ENCODE data around the gene PMEPA1.

Gene PMEPA1

GRCh38 chr20:57688295-57688694, 21.5 kb downstream of the PMEPA1 start:
- no peaks in the 10 kb centered on the region for H3K9me3 ChIP-seq (replicated peaks in 1 of 2; ENCODE audit: control insufficient read depth in 2 of 2, insufficient read depth in 1 of 2, low read depth in 1 of 2, low read length in 2 of 2)
- no peak overlapping the region for H3K18ac ChIP-seq (ENCODE audit: low read length)
- no peak overlapping the region for H3K4ac ChIP-seq (ENCODE audit: low read length)
- DNase-seq (ENCODE audit: low spot score), result no peak
- H3K36me3 ChIP-seq (replicated peaks in 1 of 2; ENCODE audit: control insufficient read depth in 2 of 2, insufficient read depth in 2 of 2, low read length in 2 of 2), result no peaks in the 10 kb centered on the region
- no peak overlapping the region for H2AFZ ChIP-seq (ENCODE audit: low read length)
- H3K4me3 ChIP-seq (ENCODE audit: low read length in 2 of 2), result no peak overlapping the region
- H2BK12ac ChIP-seq (ENCODE audit: low read length), result no peak overlapping the region
- H2BK5ac ChIP-seq (ENCODE audit: low read length), result no peak overlapping the region
- no peak overlapping the region for H4K8ac ChIP-seq (ENCODE audit: low read depth, low read length)
- H3K27me3 ChIP-seq (ENCODE audit: control insufficient read depth in 3 of 3, insufficient read depth in 3 of 3, low read depth in 1 of 3, low read length in 3 of 3), result peaks cover 0 to 11% (median 0%) of the 10 kb centered on the region in 3 experiments
- WGBS, 2 donors (ENCODE audit: extremely low coverage in 2 of 2, insufficient read length in 2 of 2, insufficient replicate concordance in 1 of 2), result no CpG with 5 or more reads among the region's 5 CpGs
- no peaks in the 10 kb centered on the region for H3K79me1 ChIP-seq (ENCODE audit: low read depth, low read length)
- H3K9ac ChIP-seq (ENCODE audit: low read depth, low read length, poor library complexity), result no peak overlapping the region
- H2BK15ac ChIP-seq (ENCODE audit: low read length), result no peak overlapping the region
- H3K27ac ChIP-seq (replicated peaks; ENCODE audit: low read length), result no peak overlapping the region
- peaks cover 19 to 25% of the 10 kb centered on the region in 2 donors for H3K4me1 ChIP-seq (ENCODE audit: control insufficient read depth in 2 of 2, insufficient read depth in 1 of 2, low read depth in 1 of 2, low read length in 2 of 2)
- H3K23ac ChIP-seq (ENCODE audit: low read depth, low read length, poor library complexity), result no peak overlapping the region
- no peak overlapping the region for H3K14ac ChIP-seq (ENCODE audit: low read length)
- no peak overlapping the region for H4K91ac ChIP-seq (ENCODE audit: low read depth, low read length, poor library complexity)
- H2AK5ac ChIP-seq (ENCODE audit: low read depth, low read length), result no peak overlapping the region
- H2BK120ac ChIP-seq (ENCODE audit: low read depth, low read length), result no peak overlapping the region
- no peak overlapping the region for H3K4me2 ChIP-seq (ENCODE audit: insufficient read depth, low read length, poor library complexity, severe bottlenecking)

GRCh38 chr20:57686931-57687652, 22.7 kb downstream of the PMEPA1 start:
- Histone ChIP-seq H3K4ac (ENCODE audit: low read length) (no peak overlapping the region), H2BK120ac (ENCODE audit: low read depth, low read length) (no peak overlapping the region), H2BK5ac (ENCODE audit: low read length) (no peak overlapping the region), H2AK5ac (ENCODE audit: low read depth, low read length) (peak overlapping the region; percentile 22), H3K27me3 (ENCODE audit: control insufficient read depth in 3 of 3, insufficient read depth in 3 of 3, low read depth in 1 of 3, low read length in 3 of 3) (peaks cover 0 to 11% (median 2%) of the 10 kb centered on the region in 3 experiments), H3K36me3 (replicated peaks in 1 of 2; ENCODE audit: control insufficient read depth in 2 of 2, insufficient read depth in 2 of 2, low read length in 2 of 2) (no peaks in the 10 kb centered on the region), H2BK12ac (ENCODE audit: low read length) (no peak overlapping the region), H2BK15ac (ENCODE audit: low read length) (no peak overlapping the region), H3K14ac (ENCODE audit: low read length) (no peak overlapping the region), H3K4me1 (ENCODE audit: control insufficient read depth in 2 of 2, insufficient read depth in 1 of 2, low read depth in 1 of 2, low read length in 2 of 2) (peaks cover 19 to 28% of the 10 kb centered on the region in 2 donors), H3K9ac (ENCODE audit: low read depth, low read length, poor library complexity) (no peak overlapping the region), H3K18ac (ENCODE audit: low read length) (no peak overlapping the region), H3K9me3 (replicated peaks in 1 of 2; ENCODE audit: control insufficient read depth in 2 of 2, insufficient read depth in 1 of 2, low read depth in 1 of 2, low read length in 2 of 2) (no peaks in the 10 kb centered on the region), H2AFZ (ENCODE audit: low read length) (no peak overlapping the region), H3K23ac (ENCODE audit: low read depth, low read length, poor library complexity) (no peak overlapping the region), H3K4me3 (ENCODE audit: low read length in 2 of 2) (no peak overlapping the region), H3K4me2 (ENCODE audit: insufficient read depth, low read length, poor library complexity, severe bottlenecking) (no peak overlapping the region), H3K79me1 (ENCODE audit: low read depth, low read length) (no peaks in the 10 kb centered on the region), H4K8ac (ENCODE audit: low read depth, low read length) (no peak overlapping the region), H3K27ac (replicated peaks; ENCODE audit: low read length) (no peak overlapping the region), H4K91ac (ENCODE audit: low read depth, low read length, poor library complexity) (no peak overlapping the region)
- no CpG with 5 or more reads among the region's 12 CpGs for WGBS, 2 donors (ENCODE audit: extremely low coverage in 2 of 2, insufficient read length in 2 of 2, insufficient replicate concordance in 1 of 2)
- DNase-seq (ENCODE audit: low spot score), result no peak

GRCh38 chr20:57685146-57685758, 24.6 kb downstream of the PMEPA1 start:
- Histone ChIP-seq H4K91ac (ENCODE audit: low read depth, low read length, poor library complexity) (no peak overlapping the region), H3K27ac (replicated peaks; ENCODE audit: low read length) (no peak overlapping the region), H2BK5ac (ENCODE audit: low read length) (no peak overlapping the region), H2BK15ac (ENCODE audit: low read length) (no peak overlapping the region), H3K79me1 (ENCODE audit: low read depth, low read length) (no peaks in the 10 kb centered on the region), H2AK5ac (ENCODE audit: low read depth, low read length) (no peak overlapping the region), H2AFZ (ENCODE audit: low read length) (peak overlapping the region; percentile 62), H3K9me3 (replicated peaks in 1 of 2; ENCODE audit: control insufficient read depth in 2 of 2, insufficient read depth in 1 of 2, low read depth in 1 of 2, low read length in 2 of 2) (no peaks in the 10 kb centered on the region), H3K27me3 (ENCODE audit: control insufficient read depth in 3 of 3, insufficient read depth in 3 of 3, low read depth in 1 of 3, low read length in 3 of 3) (peaks cover 0 to 11% (median 2%) of the 10 kb centered on the region in 3 experiments), H3K4me1 (ENCODE audit: control insufficient read depth in 2 of 2, insufficient read depth in 1 of 2, low read depth in 1 of 2, low read length in 2 of 2) (peaks cover 19 to 28% of the 10 kb centered on the region in 2 donors), H2BK120ac (ENCODE audit: low read depth, low read length) (no peak overlapping the region), H3K9ac (ENCODE audit: low read depth, low read length, poor library complexity) (no peak overlapping the region), H3K23ac (ENCODE audit: low read depth, low read length, poor library complexity) (no peak overlapping the region), H3K4me2 (ENCODE audit: insufficient read depth, low read length, poor library complexity, severe bottlenecking) (no peak overlapping the region), H4K8ac (ENCODE audit: low read depth, low read length) (no peak overlapping the region), H3K4me3 (ENCODE audit: low read length in 2 of 2) (peak overlapping the region in 1 of 2 donors; percentile 11), H3K36me3 (replicated peaks in 1 of 2; ENCODE audit: control insufficient read depth in 2 of 2, insufficient read depth in 2 of 2, low read length in 2 of 2) (no peaks in the 10 kb centered on the region), H3K4ac (ENCODE audit: low read length) (no peak overlapping the region), H3K14ac (ENCODE audit: low read length) (no peak overlapping the region), H3K18ac (ENCODE audit: low read length) (no peak overlapping the region), H2BK12ac (ENCODE audit: low read length) (no peak overlapping the region)
- no peak for DNase-seq (ENCODE audit: low spot score)
- no CpG with 5 or more reads among the region's 21 CpGs for WGBS, 2 donors (ENCODE audit: extremely low coverage in 2 of 2, insufficient read length in 2 of 2, insufficient replicate concordance in 1 of 2)

GRCh38 chr20:57684808-57685140, 25.0 kb downstream of the PMEPA1 start:
- H2BK120ac ChIP-seq (ENCODE audit: low read depth, low read length), result no peak overlapping the region
- peak overlapping the region in 1 of 2 donors; percentile 11 for H3K4me3 ChIP-seq (ENCODE audit: low read length in 2 of 2)
- no peak for DNase-seq (ENCODE audit: low spot score)
- H3K27me3 ChIP-seq (ENCODE audit: control insufficient read depth in 3 of 3, insufficient read depth in 3 of 3, low read depth in 1 of 3, low read length in 3 of 3), result peaks cover 0 to 11% (median 2%) of the 10 kb centered on the region in 3 experiments
- H2AK5ac ChIP-seq (ENCODE audit: low read depth, low read length), result no peak overlapping the region
- H2BK12ac ChIP-seq (ENCODE audit: low read length), result no peak overlapping the region
- no peak overlapping the region for H3K9ac ChIP-seq (ENCODE audit: low read depth, low read length, poor library complexity)
- WGBS, 2 donors (ENCODE audit: extremely low coverage in 2 of 2, insufficient read length in 2 of 2, insufficient replicate concordance in 1 of 2), result no CpG with 5 or more reads among the region's 5 CpGs
- peak overlapping the region; percentile 62 for H2AFZ ChIP-seq (ENCODE audit: low read length)
- no peak overlapping the region for H2BK15ac ChIP-seq (ENCODE audit: low read length)
- H3K4me2 ChIP-seq (ENCODE audit: insufficient read depth, low read length, poor library complexity, severe bottlenecking), result no peak overlapping the region
- peaks cover 19 to 28% of the 10 kb centered on the region in 2 donors for H3K4me1 ChIP-seq (ENCODE audit: control insufficient read depth in 2 of 2, insufficient read depth in 1 of 2, low read depth in 1 of 2, low read length in 2 of 2)
- H3K79me1 ChIP-seq (ENCODE audit: low read depth, low read length), result no peaks in the 10 kb centered on the region
- no peak overlapping the region for H3K23ac ChIP-seq (ENCODE audit: low read depth, low read length, poor library complexity)
- no peak overlapping the region for H4K91ac ChIP-seq (ENCODE audit: low read depth, low read length, poor library complexity)
- no peak overlapping the region for H3K27ac ChIP-seq (replicated peaks; ENCODE audit: low read length)
- no peak overlapping the region for H3K18ac ChIP-seq (ENCODE audit: low read length)
- no peaks in the 10 kb centered on the region for H3K9me3 ChIP-seq (replicated peaks in 1 of 2; ENCODE audit: control insufficient read depth in 2 of 2, insufficient read depth in 1 of 2, low read depth in 1 of 2, low read length in 2 of 2)
- no peak overlapping the region for H2BK5ac ChIP-seq (ENCODE audit: low read length)
- H4K8ac ChIP-seq (ENCODE audit: low read depth, low read length), result no peak overlapping the region
- H3K36me3 ChIP-seq (replicated peaks in 1 of 2; ENCODE audit: control insufficient read depth in 2 of 2, insufficient read depth in 2 of 2, low read length in 2 of 2), result no peaks in the 10 kb centered on the region
- no peak overlapping the region for H3K4ac ChIP-seq (ENCODE audit: low read length)
- no peak overlapping the region for H3K14ac ChIP-seq (ENCODE audit: low read length)
